Measurements from ENCODE around the gene CDC5L.

CDC5L gene

GRCh38 chr6:44359973-44360372 is 27.5 kb upstream of the CDC5L start:
- DNase-seq (ENCODE audit: low read depth): no peak
- H3K4me3 ChIP-seq (ENCODE audit: low read length): no peak overlapping the region
- no peak for TF ChIP-seq CTCF (conservative IDR thresholded peaks at IDR 0.05; ENCODE audit: low read depth, low read length)

GRCh38 chr6:44361947-44362346 is 25.6 kb upstream of the CDC5L start:
- H3K4me3 ChIP-seq (ENCODE audit: low read length): no peak overlapping the region
- TF ChIP-seq CTCF (conservative IDR thresholded peaks at IDR 0.05; ENCODE audit: low read depth, low read length): no peak
- no peak for DNase-seq (ENCODE audit: low read depth)

- TF ChIP-seq CTCF (conservative IDR thresholded peaks at IDR 0.05; ENCODE audit: low read depth, low read length): no peak
- no peak for DNase-seq (ENCODE audit: low read depth)
Observed at GRCh38 chr6:44363377-44363926, 24.1 kb upstream of the CDC5L start.

DNA sequence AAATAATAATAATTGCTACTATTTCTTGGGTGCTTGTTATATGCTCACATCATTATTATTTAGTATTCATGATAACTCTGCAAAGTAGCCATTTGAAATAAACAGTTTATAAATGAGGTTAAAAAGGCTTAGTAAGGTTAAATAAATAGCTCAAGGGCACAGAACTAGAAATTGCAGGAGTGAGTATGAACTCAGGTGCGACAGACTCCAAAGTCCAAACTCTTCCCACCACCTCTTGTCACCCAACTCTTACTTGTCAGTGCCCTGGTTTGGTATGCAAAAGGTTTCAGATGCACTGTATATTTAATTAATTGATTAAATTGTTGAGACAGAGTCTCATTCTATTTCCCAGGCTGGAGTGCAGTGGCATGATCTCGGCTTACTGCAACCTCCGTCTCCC is 20.7 kb upstream of the CDC5L start:
- TF ChIP-seq CTCF (conservative IDR thresholded peaks at IDR 0.05; ENCODE audit: low read depth, low read length): no peak
- DNase-seq (ENCODE audit: low read depth): no peak
- no peak overlapping the region for H3K4me3 ChIP-seq (ENCODE audit: low read length)

More at GRCh38 chr6:44363377-44363926, 24.1 kb upstream of the CDC5L start:
- H3K4me3 ChIP-seq (ENCODE audit: low read length): no peak overlapping the region

DNA sequence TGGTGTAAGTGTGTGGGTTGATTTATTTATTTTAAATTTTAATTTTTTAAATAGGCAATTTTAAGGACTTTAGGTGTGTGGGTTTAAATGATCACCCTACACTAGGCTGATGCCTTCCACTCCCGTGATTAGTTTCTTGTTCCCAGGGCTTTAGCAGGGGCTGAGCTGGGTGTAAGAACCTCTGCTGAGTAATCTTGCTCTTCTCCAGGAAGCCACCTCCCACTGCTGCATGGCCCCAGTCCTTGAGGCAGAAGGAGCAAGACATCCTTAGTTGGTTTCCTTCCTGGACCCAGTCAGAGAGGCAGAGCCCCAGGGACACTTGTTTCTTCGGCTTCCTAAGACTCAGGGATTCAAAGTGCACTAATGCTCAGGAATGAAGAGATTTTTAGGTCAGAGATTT is 19.8 kb upstream of the CDC5L start:
- no peak for TF ChIP-seq CTCF (conservative IDR thresholded peaks at IDR 0.05; ENCODE audit: low read depth, low read length)
- DNase-seq (ENCODE audit: low read depth): no peak
- no peak overlapping the region for H3K4me3 ChIP-seq (ENCODE audit: low read length)

DNA sequence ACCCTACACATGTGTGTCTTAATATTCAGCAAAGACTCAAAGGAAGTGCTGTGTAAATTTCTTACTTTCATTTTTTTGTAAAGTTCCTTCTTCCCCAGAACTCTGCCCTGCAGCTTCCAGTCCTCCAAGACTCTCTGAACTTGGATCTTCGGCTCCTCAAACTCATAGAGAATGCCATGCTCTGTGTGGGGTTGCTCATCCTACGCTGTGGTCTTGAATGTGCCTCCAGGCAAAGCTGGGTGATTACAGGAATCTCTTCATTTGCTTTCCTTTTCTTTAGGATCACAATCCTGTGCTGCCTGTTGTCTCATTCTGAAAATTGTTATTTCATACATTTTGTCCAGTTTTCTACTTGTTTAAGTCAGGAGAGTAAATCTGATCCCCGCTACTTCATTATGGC is 14.5 kb upstream of the CDC5L start:
- DNase-seq (ENCODE audit: low read depth): no peak
- H3K4me3 ChIP-seq (ENCODE audit: low read length): no peak overlapping the region
- no peak for TF ChIP-seq CTCF (conservative IDR thresholded peaks at IDR 0.05; ENCODE audit: low read depth, low read length)

DNA sequence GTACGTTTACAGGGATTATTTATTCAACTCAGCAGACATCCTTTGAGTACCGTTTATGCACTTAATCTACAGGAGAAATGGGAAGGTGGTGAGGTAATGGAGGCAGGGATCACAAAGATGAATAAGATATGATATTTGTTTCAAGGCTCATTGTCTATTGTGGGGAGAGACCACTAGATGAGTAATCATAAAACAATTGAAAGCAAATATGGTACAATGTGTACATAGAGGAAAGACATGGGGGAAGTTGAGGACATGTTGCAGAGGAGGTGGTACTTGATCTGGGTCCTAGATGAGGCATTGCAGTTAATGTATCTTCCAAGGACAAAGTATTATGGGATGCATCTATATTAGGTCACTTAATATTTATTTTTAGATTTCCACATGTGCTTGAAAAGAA is 13.7 kb upstream of the CDC5L start:
- no peak for TF ChIP-seq CTCF (conservative IDR thresholded peaks at IDR 0.05; ENCODE audit: low read depth, low read length)
- DNase-seq (ENCODE audit: low read depth): no peak
- H3K4me3 ChIP-seq (ENCODE audit: low read length): no peak overlapping the region

All from retinal pigment epithelial cell (primary cell).